Measurements from ENCODE around the gene TMBIM6. TPM values are rescaled to one million over a fixed set of nuclear protein-coding genes. Genes with fewer than 3 reads are reported as not detected.
A peak's percentile ranks its signal among the peaks of the same experiment; 100 is the strongest.
"Not testable (repeated sequence)": the region's sequence is repeated elsewhere in the genome, so short reads cannot be mapped to it uniquely, and the experiment has no call there.

The TMBIM6 gene
- polyA plus RNA-seq, 1 experiment: 771 TPM

GRCh38 chr12:49763006-49763591 lies 21.7 kb downstream of the TMBIM6 start:
- no peak overlapping the region for H3K4me3 ChIP-seq (ENCODE audit: low read depth, low read length)
- H3K27me3 ChIP-seq (ENCODE audit: control insufficient read depth, insufficient read depth, low read length): no peaks in the 10 kb centered on the region
- no peak for DNase-seq (ENCODE audit: low read depth)
- H3K36me3 ChIP-seq (ENCODE audit: control insufficient read depth, insufficient read depth, low read length): peaks cover 37% of the 10 kb centered on the region
- TF ChIP-seq CTCF (IDR thresholded peaks at IDR 0.05; ENCODE audit: insufficient read depth, low read depth, low read length): peak; percentile 86
- CTCF ChIA-PET: interaction anchor here (0.8 to 3.1 kb wide), 10 partner anchors 10 to 76 kb away, joined by 3 to 19 read pairs (median 6); partner anchors contain the start of gene TMBIM6
- POLR2A ChIA-PET: no interaction called here

- peaks cover 30% of the 10 kb centered on the region for H3K36me3 ChIP-seq (ENCODE audit: control insufficient read depth, insufficient read depth, low read length)
- H3K4me3 ChIP-seq (ENCODE audit: low read depth, low read length): no peak overlapping the region
- H3K27me3 ChIP-seq (ENCODE audit: control insufficient read depth, insufficient read depth, low read length): no peaks in the 10 kb centered on the region
- TF ChIP-seq CTCF (IDR thresholded peaks at IDR 0.05; ENCODE audit: insufficient read depth, low read depth, low read length): no peak
- ChIA-PET POLR2A (no interaction called here), CTCF (interaction anchor here (0.6 to 3.1 kb wide), 4 partner anchors 10 to 106 kb away, joined by 4 to 14 read pairs (median 4); no protein-coding TSS in a partner anchor)
- DNase-seq (ENCODE audit: low read depth): no peak
These were observed 22.8 kb downstream of the TMBIM6 start for GRCh38 chr12:49764126-49764525.

- TF ChIP-seq CTCF (IDR thresholded peaks at IDR 0.05; ENCODE audit: insufficient read depth, low read depth, low read length): no peak
- no peak for DNase-seq (ENCODE audit: low read depth)
- no peak overlapping the region for H3K4me3 ChIP-seq (ENCODE audit: low read depth, low read length)
- ChIA-PET POLR2A (no interaction called here), CTCF (interaction anchor here (0.7 kb wide), 1 partner anchor 9 kb away, joined by 3 read pairs; no protein-coding TSS in a partner anchor)
- peaks cover 19% of the 10 kb centered on the region for H3K36me3 ChIP-seq (ENCODE audit: control insufficient read depth, insufficient read depth, low read length)
- H3K27me3 ChIP-seq (ENCODE audit: control insufficient read depth, insufficient read depth, low read length): no peaks in the 10 kb centered on the region
These were observed 24.7 kb downstream of the TMBIM6 start for GRCh38 chr12:49766115-49766455.

GRCh38 chr12:49767333-49767732 lies 26.0 kb downstream of the TMBIM6 start:
- ChIA-PET CTCF (interaction anchor here (1.2 to 1.7 kb wide), 2 partner anchors 11 to 72 kb away, joined by 3 to 11 read pairs; no protein-coding TSS in a partner anchor), POLR2A (no interaction called here)
- no peak for DNase-seq (ENCODE audit: low read depth)
- no peak overlapping the region for H3K4me3 ChIP-seq (ENCODE audit: low read depth, low read length)
- peaks cover 15% of the 10 kb centered on the region for H3K36me3 ChIP-seq (ENCODE audit: control insufficient read depth, insufficient read depth, low read length)
- H3K27me3 ChIP-seq (ENCODE audit: control insufficient read depth, insufficient read depth, low read length): no peaks in the 10 kb centered on the region
- TF ChIP-seq CTCF (IDR thresholded peaks at IDR 0.05; ENCODE audit: insufficient read depth, low read depth, low read length): no peak

- H3K27me3 ChIP-seq (ENCODE audit: control insufficient read depth, insufficient read depth, low read length); H3K4me3 ChIP-seq (ENCODE audit: low read depth, low read length); DNase-seq (ENCODE audit: low read depth); POLR2A ChIA-PET; H3K36me3 ChIP-seq (ENCODE audit: control insufficient read depth, insufficient read depth, low read length): not testable (repeated sequence)
- CTCF ChIA-PET: interaction anchor here (1.0 to 1.4 kb wide), 4 partner anchors 11 to 297 kb away, joined by 3 to 7 read pairs (median 4); no protein-coding TSS in a partner anchor
These were observed 31.7 kb downstream of the TMBIM6 start for GRCh38 chr12:49773102-49773501.

GRCh38 chr12:49776413-49776812 lies 35.1 kb downstream of the TMBIM6 start:
- POLR2A ChIA-PET: no interaction called here
- DNase-seq (ENCODE audit: low read depth): no peak
- CTCF ChIA-PET: interaction anchor here (1.8 to 3.3 kb wide), 4 partner anchors 35 to 91 kb away, joined by 5 to 59 read pairs (median 16); no protein-coding TSS in a partner anchor

More at GRCh38 chr12:49776413-49776812, 35.1 kb downstream of the TMBIM6 start:
- H3K27me3 ChIP-seq (ENCODE audit: control insufficient read depth, insufficient read depth, low read length): no peaks in the 10 kb centered on the region
- H3K36me3 ChIP-seq (ENCODE audit: control insufficient read depth, insufficient read depth, low read length): no peaks in the 10 kb centered on the region
- peak; percentile 84 for TF ChIP-seq CTCF (IDR thresholded peaks at IDR 0.05; ENCODE audit: insufficient read depth, low read depth, low read length)
- H3K4me3 ChIP-seq (ENCODE audit: low read depth, low read length): no peak overlapping the region

All from BJ (cell line).